Measurements from ENCODE around the gene DUSP18. TPM values are rescaled to one million over a fixed set of nuclear protein-coding genes. Genes with fewer than 3 reads are reported as not detected.
A peak's percentile ranks its signal among the peaks of the same experiment; 100 is the strongest.
"Not testable (repeated sequence)": the region's sequence is repeated elsewhere in the genome, so short reads cannot be mapped to it uniquely, and the experiment has no call there.

The DUSP18 gene
- total RNA-seq, 1 donor, result 18.5 TPM

GRCh38 chr22:30640839-30641430 is 26.7 kb downstream of the DUSP18 start:
- no peak for TF ChIP-seq CTCF (IDR thresholded peaks at IDR 0.05; ENCODE audit: insufficient read depth, low read length)
- no peak for DNase-seq (ENCODE audit: low read depth)
- H3K4me3 ChIP-seq (ENCODE audit: low read depth, low read length), result no peak overlapping the region

- H3K4me3 ChIP-seq (ENCODE audit: low read depth, low read length), result no peak overlapping the region
- no peak for DNase-seq (ENCODE audit: low read depth)
- TF ChIP-seq CTCF (IDR thresholded peaks at IDR 0.05; ENCODE audit: insufficient read depth, low read length), result no peak
Observed at GRCh38 chr22:30640361-30640760, 27.3 kb downstream of the DUSP18 start.

- TF ChIP-seq CTCF (IDR thresholded peaks at IDR 0.05; ENCODE audit: insufficient read depth, low read length), result no peak
- DNase-seq (ENCODE audit: low read depth), result peak; percentile 16
- H3K4me3 ChIP-seq (ENCODE audit: low read depth, low read length), result peak overlapping the region; percentile 81
Observed at GRCh38 chr22:30637701-30638114, 30.0 kb downstream of the DUSP18 start.

GRCh38 chr22:30636226-30637077 is 31.2 kb downstream of the DUSP18 start:
- peak; percentile 7 for DNase-seq (ENCODE audit: low read depth)
- TF ChIP-seq CTCF (IDR thresholded peaks at IDR 0.05; ENCODE audit: insufficient read depth, low read length), result no peak
- peak overlapping the region; percentile 81 for H3K4me3 ChIP-seq (ENCODE audit: low read depth, low read length)

- peak; percentile 42 for TF ChIP-seq CTCF (IDR thresholded peaks at IDR 0.05; ENCODE audit: insufficient read depth, low read length)
- peak within 1 kb of the TSS; percentile 81 for H3K4me3 ChIP-seq (ENCODE audit: low read depth, low read length)
- peak; percentile 84 for DNase-seq (ENCODE audit: low read depth)
Observed at GRCh38 chr22:30635273-30636225, 32.1 kb downstream of the DUSP18 start, which contains the start of gene SLC35E4. Gene SLC35E4 (plus strand): TSS chr22:30635781. CDS start chr22:30636451, 670 bp downstream.

GRCh38 chr22:30634471-30635233 is 33.0 kb downstream of the DUSP18 start:
- TF ChIP-seq CTCF (IDR thresholded peaks at IDR 0.05; ENCODE audit: insufficient read depth, low read length), result peak; percentile 94
- DNase-seq (ENCODE audit: low read depth), result peak; percentile 89
- H3K4me3 ChIP-seq (ENCODE audit: low read depth, low read length), result peak overlapping the region; percentile 58

- not testable (repeated sequence) for DNase-seq (ENCODE audit: low read depth); H3K4me3 ChIP-seq (ENCODE audit: low read depth, low read length)
Observed at GRCh38 chr22:30631469-30631868, 36.2 kb downstream of the DUSP18 start.

Data from fibroblast of the aortic adventitia (primary cell).